K562 (cell line): ENCODE measurements around the gene TFAP2B.

Experiments used
- CREB3 ChIP-seq: fragments of 450-650 bp; conservative IDR thresholded peaks from 2 replicates; pipeline ENCODE4 v1.6.1; 2016; ENCODE audit warnings: missing genetic modification characterization, low read depth, mild to moderate bottlenecking, missing compliant biosample characterization, moderate library complexity
- FIP1L1 ChIP-seq: fragments of 200-400 bp; formaldehyde crosslinking; IDR thresholded peaks from 2 replicates; pipeline ENCODE4 v1.6.1; 2018; ENCODE audit warnings: mild to moderate bottlenecking, low read depth, low read length; ENCODE audit not compliant: poor library complexity, severe bottlenecking
- MAX ChIP-seq: sonication (generic); formaldehyde crosslinking; IDR thresholded peaks from 2 replicates; pipeline ENCODE4 v1.9.0; 2022; ENCODE audit warnings: mild to moderate bottlenecking, missing genetic modification reagents
- MIER1 ChIP-seq: fragments of 450-650 bp; IDR thresholded peaks from 2 replicates; pipeline ENCODE4 v1.6.1; 2016; ENCODE audit warnings: antibody characterized with exemption, mild to moderate bottlenecking, low read depth
- POLR2A ChIP-seq: fragments of 450-650 bp; conservative IDR thresholded peaks from 2 replicates; pipeline ENCODE4 v1.6.1; 2016
- SOX6 ChIP-seq: fragments of 450-650 bp; IDR thresholded peaks from 2 replicates; pipeline ENCODE4 v1.6.1; 2014; ENCODE audit warnings: mild to moderate bottlenecking
- TCF7 ChIP-seq: sonication (generic); IDR thresholded peaks from 2 replicates; pipeline ENCODE4 v1.6.1; 2016; ENCODE audit warnings: antibody characterized with exemption, borderline replicate concordance
- YY1 ChIP-seq, 3 experiments: IDR thresholded peaks; 2 replicates each; pipeline ENCODE4 v1.6.1; 2011; ENCODE audit warnings: low read length in 2 of 3, mild to moderate bottlenecking in 2 of 3, moderate library complexity in 2 of 3, borderline replicate concordance in 1 of 3, control low read depth in 1 of 3, low read depth in 1 of 3; ENCODE audit not compliant: insufficient read depth in 3 of 3, insufficient replicate concordance in 2 of 3, control insufficient read depth in 1 of 3, insufficient read length in 1 of 3; ENCODE audit errors: extremely low read depth in 1 of 3
- ZKSCAN1 ChIP-seq: fragments of 150-350 bp; IDR thresholded peaks from 2 replicates; pipeline ENCODE4 v1.6.1; 2016; ENCODE audit warnings: low read depth, low read length
- TF ChIP-seq, protein P1 (sequence below), 3 experiments: IDR thresholded peaks in 2 of 3; conservative IDR thresholded peaks in 1 of 3; 2 replicates each; pipeline ENCODE4 v1.5.1; 2011 to 2012; ENCODE audit warnings: low read length in 3 of 3, mild to moderate bottlenecking in 3 of 3, control low read depth in 2 of 3, improper control_type of control experiment in 1 of 3, inconsistent platforms in 1 of 3, low read depth in 1 of 3, mixed read lengths in 1 of 3, moderate library complexity in 1 of 3; ENCODE audit not compliant: insufficient read depth in 2 of 3
- TF ChIP-seq, protein P2 (sequence below), 2 experiments: fragments of 450-650 bp; formaldehyde crosslinking in 1 of 2; IDR thresholded peaks; 2 replicates each; pipeline versions ENCODE4 v1.4.0 to v1.6.1; 2014 to 2020; ENCODE audit warnings: mild to moderate bottlenecking in 2 of 2, borderline replicate concordance in 1 of 2, low read depth in 1 of 2

DNA sequence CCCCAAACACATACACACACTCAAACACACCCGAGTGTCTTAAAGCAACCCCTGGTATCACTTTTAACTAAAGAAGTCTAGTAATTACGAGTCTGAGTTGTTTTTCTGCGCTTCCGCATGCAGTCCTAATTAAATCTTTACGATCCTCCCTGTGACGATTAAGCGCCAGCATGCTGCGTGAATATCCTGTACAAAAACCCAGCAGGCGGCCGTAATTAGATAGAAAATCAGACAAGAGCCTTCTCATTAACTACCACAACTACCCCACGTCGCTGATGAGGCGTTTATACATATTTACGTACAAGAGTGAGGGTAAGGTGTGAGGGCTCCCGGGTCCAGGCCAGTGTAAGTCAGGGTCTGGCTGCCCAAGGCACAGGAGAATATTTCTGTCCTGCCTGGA lies 8.1 kb downstream of the TFAP2B start:
- TF ChIP-seq CREB3 (tag): no peak
- TF ChIP-seq, protein P1, sequence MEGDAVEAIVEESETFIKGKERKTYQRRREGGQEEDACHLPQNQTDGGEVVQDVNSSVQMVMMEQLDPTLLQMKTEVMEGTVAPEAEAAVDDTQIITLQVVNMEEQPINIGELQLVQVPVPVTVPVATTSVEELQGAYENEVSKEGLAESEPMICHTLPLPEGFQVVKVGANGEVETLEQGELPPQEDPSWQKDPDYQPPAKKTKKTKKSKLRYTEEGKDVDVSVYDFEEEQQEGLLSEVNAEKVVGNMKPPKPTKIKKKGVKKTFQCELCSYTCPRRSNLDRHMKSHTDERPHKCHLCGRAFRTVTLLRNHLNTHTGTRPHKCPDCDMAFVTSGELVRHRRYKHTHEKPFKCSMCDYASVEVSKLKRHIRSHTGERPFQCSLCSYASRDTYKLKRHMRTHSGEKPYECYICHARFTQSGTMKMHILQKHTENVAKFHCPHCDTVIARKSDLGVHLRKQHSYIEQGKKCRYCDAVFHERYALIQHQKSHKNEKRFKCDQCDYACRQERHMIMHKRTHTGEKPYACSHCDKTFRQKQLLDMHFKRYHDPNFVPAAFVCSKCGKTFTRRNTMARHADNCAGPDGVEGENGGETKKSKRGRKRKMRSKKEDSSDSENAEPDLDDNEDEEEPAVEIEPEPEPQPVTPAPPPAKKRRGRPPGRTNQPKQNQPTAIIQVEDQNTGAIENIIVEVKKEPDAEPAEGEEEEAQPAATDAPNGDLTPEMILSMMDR (IDR thresholded peaks at IDR 0.05 in 2 of 3, conservative IDR thresholded peaks at IDR 0.05 in 1 of 3; ENCODE audit: insufficient read depth in 2 of 3, low read depth in 1 of 3, low read length in 3 of 3): no peak
- TF ChIP-seq SOX6: no peak
- TF ChIP-seq ZKSCAN1: no peak
- TF ChIP-seq MIER1: no peak
- TF ChIP-seq TCF7: no peak
- no peak for TF ChIP-seq FIP1L1
- TF ChIP-seq, protein P2, sequence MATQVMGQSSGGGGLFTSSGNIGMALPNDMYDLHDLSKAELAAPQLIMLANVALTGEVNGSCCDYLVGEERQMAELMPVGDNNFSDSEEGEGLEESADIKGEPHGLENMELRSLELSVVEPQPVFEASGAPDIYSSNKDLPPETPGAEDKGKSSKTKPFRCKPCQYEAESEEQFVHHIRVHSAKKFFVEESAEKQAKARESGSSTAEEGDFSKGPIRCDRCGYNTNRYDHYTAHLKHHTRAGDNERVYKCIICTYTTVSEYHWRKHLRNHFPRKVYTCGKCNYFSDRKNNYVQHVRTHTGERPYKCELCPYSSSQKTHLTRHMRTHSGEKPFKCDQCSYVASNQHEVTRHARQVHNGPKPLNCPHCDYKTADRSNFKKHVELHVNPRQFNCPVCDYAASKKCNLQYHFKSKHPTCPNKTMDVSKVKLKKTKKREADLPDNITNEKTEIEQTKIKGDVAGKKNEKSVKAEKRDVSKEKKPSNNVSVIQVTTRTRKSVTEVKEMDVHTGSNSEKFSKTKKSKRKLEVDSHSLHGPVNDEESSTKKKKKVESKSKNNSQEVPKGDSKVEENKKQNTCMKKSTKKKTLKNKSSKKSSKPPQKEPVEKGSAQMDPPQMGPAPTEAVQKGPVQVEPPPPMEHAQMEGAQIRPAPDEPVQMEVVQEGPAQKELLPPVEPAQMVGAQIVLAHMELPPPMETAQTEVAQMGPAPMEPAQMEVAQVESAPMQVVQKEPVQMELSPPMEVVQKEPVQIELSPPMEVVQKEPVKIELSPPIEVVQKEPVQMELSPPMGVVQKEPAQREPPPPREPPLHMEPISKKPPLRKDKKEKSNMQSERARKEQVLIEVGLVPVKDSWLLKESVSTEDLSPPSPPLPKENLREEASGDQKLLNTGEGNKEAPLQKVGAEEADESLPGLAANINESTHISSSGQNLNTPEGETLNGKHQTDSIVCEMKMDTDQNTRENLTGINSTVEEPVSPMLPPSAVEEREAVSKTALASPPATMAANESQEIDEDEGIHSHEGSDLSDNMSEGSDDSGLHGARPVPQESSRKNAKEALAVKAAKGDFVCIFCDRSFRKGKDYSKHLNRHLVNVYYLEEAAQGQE (IDR thresholded peaks at IDR 0.05; ENCODE audit: borderline replicate concordance): no peak
- TF ChIP-seq, protein P2 (CRISPR knock-in tag; IDR thresholded peaks at IDR 0.05; ENCODE audit: low read depth): no peak
- no peak for TF ChIP-seq MAX (CRISPR knock-in tag)
- no peak for TF ChIP-seq POLR2A
- no peak for TF ChIP-seq YY1 (IDR thresholded peaks at IDR 0.05; ENCODE audit: borderline replicate concordance in 1 of 3, control insufficient read depth in 1 of 3, extremely low read depth in 1 of 3, insufficient read depth in 3 of 3, insufficient read length in 1 of 3, insufficient replicate concordance in 2 of 3, low read depth in 1 of 3, low read length in 2 of 3)
